Measurements from ENCODE around the gene CST3.
"Not testable (repeated sequence)": the region's sequence is repeated elsewhere in the genome, so short reads cannot be mapped to it uniquely, and the experiment has no call there.

The CST3 gene

DNA sequence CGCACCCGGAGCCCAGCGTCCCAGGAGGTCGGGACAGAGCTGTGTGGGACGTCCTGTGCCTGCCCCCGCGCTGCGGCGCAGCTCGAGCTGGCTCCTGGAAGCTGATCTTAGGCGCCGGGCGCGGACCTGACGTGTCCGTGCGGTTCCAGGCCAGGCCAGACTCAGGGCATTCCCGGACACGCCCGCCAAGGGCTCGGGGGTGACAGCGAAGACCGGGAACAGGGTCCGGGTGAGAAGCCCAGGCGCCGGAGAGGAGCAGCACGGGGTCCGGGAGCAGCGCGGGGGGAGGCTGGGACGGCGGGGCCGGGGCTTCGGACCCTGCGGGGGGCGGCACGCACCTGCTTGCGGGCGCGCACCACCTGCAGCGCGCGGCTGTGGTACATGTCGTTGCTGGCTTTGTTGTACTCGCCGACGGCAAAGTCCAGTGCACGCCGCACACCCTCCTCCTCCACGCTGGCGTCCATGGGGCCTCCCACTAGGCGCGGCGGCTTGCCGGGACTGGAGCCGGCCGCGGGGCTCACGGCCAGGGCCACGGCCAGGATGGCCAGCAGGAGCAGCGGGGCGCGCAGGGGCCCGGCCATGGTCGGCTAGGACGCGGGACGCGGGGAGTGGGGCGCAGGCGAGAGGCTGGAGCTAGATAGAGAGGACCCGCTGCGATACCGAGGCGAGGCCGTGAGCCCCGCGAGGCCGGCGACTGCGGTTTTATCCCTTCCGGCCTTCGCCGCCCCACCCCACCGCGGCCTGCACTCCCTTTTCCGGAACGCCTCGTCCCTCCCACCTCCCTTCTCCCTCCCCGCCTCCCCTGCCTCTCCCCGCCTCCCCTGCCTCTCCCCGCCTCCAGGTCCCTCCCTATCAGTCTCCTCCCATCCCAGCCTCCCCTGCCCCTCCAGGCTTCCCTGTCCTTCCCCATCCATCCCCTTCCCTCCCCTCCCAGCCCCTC is at the start of gene CST3:
Gene CST3, minus strand, starts transcription at position 674 of the 940 bp plus-strand sequence. Its CDS starts 93 bp downstream, at position 581.
- no peak for DNase-seq (ENCODE audit: low read depth)

GRCh38 chr20:23686046-23686750 is 48.4 kb upstream of the CST3 start:
- no peak for DNase-seq (ENCODE audit: low read depth)

DNA sequence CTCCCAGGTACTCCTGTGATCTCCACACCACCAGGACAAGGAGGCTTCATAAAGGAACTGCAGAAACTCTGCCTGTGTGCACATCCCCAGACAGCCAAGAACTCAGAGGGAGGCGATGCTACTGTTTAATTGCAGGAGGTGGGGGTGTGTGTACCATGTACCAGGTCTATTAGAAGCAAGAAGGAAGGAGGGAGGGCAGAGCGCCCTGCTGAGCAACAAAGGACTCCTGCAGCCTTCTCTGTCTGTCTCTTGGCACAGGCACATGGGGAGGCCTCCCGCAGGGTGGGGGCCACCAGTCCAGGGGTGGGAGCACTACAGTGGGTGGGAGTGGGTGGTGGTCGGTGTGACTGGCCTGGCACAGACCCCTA is 47.8 kb upstream of the CST3 start:
- not testable (repeated sequence) for DNase-seq (ENCODE audit: low read depth)

DNA sequence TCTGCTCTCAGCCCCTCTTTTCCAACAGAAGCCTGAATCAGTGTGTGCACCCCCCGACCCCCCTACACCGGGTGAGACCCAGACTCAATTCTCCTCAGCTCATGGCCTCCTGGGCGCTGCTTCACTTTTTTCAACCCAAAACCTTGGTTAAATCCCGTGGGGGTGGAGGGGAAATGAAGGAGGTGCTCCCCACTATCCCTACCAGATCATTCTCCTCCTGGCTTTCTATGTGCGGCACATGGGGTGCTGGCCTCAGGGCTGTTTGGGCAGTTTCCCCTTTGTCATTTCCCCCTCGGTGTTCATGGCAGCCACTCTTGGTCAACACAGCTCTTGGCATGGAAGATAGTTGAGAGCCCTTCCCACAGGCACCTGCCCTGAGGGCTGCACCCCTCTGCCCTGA is 46.5 kb upstream of the CST3 start:
- DNase-seq (ENCODE audit: low read depth) = no peak

DNA sequence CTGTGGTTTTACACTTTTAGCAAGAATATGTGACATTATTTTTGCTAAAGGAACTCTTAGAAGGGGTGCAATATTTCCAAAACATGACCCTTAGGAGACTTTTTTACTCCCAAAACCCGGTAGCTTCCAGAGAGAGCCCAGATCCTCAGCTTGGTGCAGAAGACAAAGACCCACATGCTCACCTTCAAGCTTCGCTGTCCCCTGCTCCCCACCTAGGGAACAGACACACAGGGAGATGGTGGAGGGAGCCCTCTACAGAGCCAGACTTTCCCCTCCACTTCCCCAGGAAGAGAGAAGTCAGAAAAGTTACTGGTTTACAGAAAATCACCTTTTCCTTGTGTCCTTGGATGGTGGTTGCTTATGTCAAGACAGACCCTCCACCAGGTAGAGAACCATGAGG is 46.1 kb upstream of the CST3 start:
- DNase-seq (ENCODE audit: low read depth) = no peak

DNA sequence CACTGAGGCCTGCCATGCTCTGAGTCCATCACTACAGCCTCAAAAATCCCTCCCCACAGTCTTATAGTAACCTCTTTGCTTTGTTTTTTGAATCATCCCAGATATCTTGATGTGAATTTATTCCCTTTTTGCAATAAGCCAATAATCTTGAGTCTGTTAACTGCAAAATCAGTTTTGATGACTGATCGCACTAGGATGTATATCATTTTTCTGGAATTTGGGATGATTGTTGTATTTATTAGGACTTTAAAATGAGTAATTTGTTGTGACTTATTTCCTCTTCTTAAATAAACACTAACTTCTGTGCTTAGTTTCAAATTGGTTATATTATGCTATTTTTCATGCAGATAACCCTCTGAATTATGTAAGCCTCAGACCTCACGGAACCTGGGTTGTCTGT is 45.5 kb upstream of the CST3 start:
- DNase-seq (ENCODE audit: low read depth) = no peak

DNA sequence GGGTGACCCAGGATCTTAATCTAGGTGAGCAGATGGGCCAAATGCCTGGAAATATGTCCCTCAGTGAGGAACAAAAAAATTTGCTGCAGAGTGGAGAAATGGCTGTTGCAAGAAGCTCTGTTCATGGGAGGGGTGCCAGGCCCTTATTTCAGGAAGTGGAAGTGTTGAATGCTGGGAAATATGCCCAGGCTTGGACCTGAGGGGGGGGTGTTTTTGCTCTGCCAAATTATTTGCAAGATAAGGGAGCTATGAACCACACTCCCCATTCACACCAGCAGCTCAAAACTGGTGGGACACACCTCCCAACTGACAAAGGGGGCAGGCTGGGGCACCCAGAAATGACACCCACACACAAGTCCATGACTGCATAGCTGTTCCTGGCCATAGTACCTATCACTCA is 42.4 kb upstream of the CST3 start:
- no peak for DNase-seq (ENCODE audit: low read depth)

DNA sequence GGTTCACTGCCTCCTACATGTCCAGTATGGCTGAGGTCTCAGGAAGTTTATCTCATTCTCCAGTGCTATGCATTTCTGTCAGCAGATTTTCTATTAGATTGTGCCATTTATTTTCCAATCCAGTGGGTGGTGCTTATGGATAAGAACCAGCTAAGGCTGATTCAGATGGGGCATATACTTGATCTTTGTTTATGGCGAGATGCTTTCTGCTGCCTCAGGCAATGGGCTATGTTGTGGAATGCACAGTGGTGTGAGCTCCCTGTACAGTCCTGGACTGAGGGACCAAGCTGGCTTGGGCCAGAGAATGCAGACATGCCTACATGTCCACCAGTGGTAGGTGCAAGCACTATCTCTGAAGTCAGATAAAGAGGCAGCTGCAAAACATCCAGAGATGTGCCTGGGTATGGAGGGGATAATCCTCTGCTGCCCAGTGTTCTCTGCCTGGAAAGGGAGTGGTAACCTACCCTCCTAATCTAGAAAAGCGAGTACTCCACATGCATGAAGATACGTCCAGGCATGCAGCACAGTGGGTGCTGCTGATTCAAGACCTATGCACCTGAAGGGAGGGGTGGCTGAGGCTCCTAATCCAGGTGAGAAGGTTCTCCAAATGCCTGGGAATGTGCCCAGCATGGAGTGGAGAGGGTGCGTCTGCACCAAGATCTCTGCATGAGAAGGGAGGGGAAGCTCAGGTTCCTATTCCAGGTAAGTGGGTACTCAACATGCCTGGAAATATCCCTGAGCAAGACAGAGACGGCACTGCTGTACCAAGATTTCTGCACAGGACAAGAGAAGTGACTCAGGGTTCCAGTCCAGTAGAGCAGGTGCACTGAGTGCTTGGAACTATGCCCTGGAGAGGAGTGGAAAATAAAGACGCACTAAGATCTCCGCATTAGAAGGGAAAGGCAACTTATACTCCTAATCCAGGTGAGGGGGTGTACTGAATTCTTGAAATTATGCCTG is 41.7 kb upstream of the CST3 start:
- no peak for DNase-seq (ENCODE audit: low read depth)

DNA sequence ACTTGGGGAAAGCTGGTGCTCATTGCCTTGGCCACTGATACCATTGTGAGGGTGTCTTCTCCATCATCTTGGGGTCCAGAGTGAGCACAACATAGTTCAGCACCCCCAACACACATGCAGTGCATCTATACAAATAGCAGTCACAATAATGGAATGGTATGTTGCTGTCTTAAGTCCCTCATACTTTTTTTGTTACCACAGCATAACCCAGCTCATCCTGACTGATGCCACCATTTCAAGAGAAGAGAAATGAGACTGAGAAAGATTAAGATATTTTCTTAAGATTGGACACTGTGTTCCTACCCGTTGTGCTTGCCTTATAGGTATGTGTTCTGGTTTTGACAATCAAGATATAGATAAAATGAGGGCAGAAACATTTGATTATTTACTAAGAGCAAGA is 35.5 kb upstream of the CST3 start:
- no peak for DNase-seq (ENCODE audit: low read depth)

- no peak for DNase-seq (ENCODE audit: low read depth)
Measured at GRCh38 chr20:23672158-23672557, 34.4 kb upstream of the CST3 start.

- no peak for DNase-seq (ENCODE audit: low read depth)
Measured at GRCh38 chr20:23671479-23671878, 33.7 kb upstream of the CST3 start.

DNA sequence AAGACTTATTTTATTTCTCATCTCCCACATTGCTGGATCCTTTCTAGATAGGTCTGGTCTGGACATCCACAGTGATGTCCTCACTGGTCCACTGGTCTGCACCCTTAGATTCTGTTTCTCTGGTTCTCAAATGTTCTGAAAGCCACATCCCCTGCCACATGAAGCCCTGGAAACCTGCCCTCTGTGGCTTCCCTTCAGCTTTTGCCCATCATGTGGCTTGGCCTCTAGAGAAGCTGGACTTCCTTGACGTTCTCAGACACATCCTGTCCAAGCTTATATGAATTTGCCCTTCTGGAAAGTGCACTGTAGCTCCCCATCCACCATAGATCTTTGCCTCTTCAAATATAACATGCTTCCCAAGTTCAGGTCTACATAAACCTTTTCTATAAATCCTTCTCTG is 32.6 kb upstream of the CST3 start:
- no peak for DNase-seq (ENCODE audit: low read depth)

DNA sequence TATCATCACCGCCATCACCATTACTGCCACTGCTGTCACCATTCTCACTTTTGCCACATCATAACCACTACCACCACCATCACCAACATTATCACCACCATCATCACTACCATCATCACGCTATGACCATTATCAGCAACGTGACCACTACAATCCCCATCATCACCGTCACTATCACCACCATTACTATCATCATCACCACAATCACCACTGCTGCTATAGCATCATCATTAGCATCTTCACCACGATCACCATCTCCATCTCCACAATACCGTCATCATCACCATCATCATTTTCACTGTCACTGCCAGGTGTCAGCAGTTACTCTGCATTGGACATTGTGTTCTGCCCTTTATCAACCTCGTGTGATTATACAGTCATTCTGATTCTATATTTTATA is 32.1 kb upstream of the CST3 start:
- no peak for DNase-seq (ENCODE audit: low read depth)

DNA sequence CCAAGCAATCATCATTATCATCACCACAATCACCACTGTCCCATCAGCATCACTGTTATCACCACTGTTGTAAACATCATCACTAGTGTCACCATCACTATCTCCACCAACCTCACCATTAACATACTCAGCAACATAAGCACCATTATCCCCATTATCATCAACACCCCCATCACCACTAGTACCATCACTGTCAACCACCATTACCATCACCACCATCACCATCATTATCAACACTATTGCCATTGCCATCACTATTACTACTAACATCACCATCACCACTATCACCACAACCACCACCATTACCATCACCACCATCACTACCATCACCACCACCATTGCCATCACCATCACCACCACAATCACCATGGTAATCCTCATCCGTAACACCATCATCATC is 31.6 kb upstream of the CST3 start:
- DNase-seq (ENCODE audit: low read depth) = no peak

DNA sequence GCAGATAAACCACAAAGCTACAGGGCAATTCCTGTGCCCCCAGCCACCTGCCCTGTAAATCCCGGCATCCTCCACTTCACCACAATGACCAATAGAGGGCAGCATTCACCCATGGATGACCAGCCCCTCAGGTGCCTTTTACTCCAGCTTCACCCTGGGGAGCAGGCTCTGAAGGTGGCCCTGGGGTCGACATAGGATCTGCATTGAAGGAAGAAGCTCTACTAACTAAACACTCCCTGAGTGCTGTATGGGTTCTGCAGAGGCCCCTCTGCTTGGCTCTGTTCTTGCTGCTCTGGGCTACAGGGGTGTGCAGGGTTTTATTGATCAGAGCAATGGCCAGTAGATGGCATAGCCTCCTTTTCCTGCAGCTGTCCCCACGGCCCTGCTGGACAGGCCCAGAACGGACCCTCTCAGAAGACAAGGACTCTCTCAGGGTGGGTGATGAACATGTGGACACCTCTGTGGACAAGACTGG is 30.8 kb upstream of the CST3 start:
- peak; percentile 5 for DNase-seq (ENCODE audit: low read depth)

DNA sequence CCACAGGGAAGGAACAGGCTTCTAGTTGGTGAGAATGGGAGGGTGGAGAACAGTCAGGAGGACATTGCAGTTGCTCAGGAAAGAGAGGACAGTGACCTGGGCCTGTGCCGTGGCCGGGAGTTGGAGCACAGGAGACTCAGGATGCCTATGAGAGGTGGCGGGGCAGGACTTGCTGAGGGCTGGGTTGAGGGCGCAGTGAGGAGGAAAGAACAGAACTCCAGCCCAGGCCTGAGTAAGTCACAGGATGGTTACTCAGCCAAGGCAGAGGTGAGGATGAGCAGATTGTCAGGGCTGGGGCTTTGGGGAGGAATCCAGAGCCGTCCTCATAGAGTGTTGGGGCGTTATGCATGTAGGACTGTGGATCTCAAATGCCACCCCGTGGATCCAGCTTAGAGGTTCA is 29.9 kb upstream of the CST3 start:
- DNase-seq (ENCODE audit: low read depth) = no peak

DNA sequence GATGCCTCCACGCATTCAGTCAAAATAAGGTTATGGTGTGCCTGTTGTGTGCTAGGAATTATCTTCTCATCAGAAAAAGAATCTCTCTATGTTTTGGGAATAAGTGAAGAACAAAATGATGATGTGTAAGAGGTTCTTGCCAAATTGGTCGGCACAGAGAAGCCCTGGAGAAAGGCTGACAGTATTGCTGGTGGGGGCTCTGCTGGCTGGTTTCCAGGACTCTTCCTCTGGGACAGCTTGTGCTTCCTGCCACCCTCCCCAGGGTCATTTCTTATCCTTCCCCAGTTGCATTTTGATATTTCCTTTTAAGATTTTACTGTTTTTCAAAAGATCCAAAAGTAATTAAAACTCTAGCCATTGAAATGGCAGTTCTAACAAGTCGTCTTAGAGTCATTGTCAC is 28.9 kb upstream of the CST3 start:
- DNase-seq (ENCODE audit: low read depth) = no peak

GRCh38 chr20:23666189-23666588 is 28.4 kb upstream of the CST3 start:
- DNase-seq (ENCODE audit: low read depth) = no peak

DNA sequence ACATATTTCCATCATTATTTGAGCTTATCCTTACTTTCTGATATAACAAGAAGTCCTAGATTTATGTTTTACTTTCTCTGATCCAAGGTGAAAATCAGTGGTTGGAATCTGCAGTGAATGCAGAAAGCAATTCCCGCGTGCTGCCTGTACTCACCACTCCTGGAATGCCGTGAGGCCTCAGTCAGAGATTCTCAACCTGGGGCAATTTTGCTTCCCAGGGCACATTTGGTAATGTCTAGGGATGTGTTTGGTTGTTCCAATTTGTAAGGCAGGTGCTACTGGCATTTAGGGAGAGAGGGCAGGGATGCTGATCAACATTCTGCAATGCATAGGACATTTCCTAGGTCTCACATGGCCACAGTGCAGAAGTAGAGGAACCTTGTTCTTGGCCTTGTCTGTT is 27.2 kb upstream of the CST3 start:
- no peak for DNase-seq (ENCODE audit: low read depth)

DNA sequence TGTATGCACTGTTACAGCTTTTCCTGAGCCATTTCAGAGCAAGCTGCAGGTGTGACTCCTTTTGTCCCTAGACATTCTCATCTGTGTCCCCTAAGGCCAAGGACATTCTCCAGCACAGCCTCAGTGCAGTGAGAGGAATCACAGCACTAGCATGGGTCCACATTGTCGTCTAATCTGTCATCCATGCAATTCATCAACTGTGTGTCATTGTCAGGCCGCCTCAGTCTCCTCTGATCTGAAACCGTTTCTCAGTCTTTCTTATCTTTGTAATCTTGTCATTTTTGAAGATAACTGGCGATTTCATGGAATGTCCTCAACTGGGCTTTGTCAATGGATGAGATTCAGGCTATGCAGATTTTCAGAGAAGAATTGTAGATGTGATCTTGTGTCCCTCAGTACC is 26.3 kb upstream of the CST3 start:
- DNase-seq (ENCODE audit: low read depth) = not testable (repeated sequence)

DNA sequence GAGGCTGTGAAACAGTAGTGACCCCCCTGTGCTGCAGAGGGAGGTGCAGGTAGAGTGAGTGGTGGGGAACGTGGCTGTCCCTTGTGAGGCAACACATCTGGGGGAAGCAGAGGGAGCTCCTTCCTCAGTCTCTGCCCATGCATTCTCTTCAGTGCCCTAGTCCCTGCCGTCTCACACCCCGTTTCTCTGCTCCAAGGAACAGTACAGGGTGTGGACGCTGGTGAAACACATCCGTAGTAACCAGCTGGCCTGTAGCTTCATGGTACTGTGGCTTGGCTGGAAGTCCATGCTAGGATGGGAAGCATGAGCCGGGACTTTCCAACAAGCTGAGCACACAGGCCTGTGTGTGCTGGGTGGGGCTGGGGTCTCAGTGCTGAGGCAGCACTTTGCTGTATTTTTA is 25.4 kb upstream of the CST3 start:
- no peak for DNase-seq (ENCODE audit: low read depth)

DNA sequence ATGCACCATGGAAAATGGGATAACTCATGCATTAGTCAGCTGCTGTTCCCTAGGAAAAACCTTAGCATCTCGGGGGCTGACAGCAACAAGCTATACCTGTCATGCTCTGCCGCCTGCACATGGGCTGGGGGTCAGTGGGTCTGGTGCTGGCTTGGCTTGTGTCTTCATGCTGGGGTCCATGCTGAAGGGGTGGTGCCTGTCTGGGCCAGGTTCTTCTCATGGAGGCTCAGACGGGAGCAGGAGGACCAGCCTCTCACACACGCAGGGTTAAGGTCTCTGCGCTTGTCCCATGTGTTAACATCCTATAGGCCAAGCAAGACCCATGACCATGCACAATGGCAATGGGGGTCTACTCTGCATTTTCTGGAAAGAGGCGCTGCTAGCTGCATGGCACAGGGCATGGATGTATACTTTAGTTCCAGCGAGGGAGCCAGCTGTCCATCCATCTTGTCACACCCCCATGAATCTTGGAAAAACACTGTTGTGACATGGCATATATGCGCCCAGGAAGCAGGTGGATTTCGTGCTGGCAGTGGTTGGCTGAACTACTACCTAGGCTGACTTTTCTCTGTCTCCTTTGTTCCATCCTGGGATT is 24.6 kb upstream of the CST3 start:
- DNase-seq (ENCODE audit: low read depth) = no peak

Measured in activated gamma-delta T cell treated with anti-CD3 and anti-CD28 coated beads, Interleukin-2, amount 50 U/mL, for 16 hours (primary cell).